H1 (cell line): ENCODE measurements around the gene GSK3B. TPM values are rescaled to one million over a fixed set of nuclear protein-coding genes. Genes with fewer than 3 reads are reported as not detected.

Source experiments
- CTCF ChIA-PET: fragments of 300-600 bp; sonication (Branson Sonifier 250); formaldehyde crosslinking; loops from one replicate; lab custom pipeline; 2021; ENCODE audit not compliant: partially characterized antibody; lab: Charles Lee
- POLR2A ChIA-PET: fragments of 300-600 bp; sonication (Branson Sonifier 250); formaldehyde crosslinking; loops from one replicate; lab custom pipeline; 2021; ENCODE audit warnings: inconsistent platforms; ENCODE audit not compliant: partially characterized antibody; lab: Charles Lee
- DNase-seq, 2 experiments: peaks; one replicate each; pipeline versions ENCODE4 v3.0.0 to v3.0.0-alpha.2; 2010 to 2022; ENCODE audit warnings: low spot score in 2 of 2, low read depth in 1 of 2, mixed read lengths in 1 of 2
- FAIRE-seq: peaks from 2 replicates; lab custom pipeline; 2011; peaks lifted over from hg19 to GRCh38; lab: Jason Lieb, UNC
- H2AFZ ChIP-seq: 2 replicates; pipeline ENCODE4 v1.8.1; 2012; ENCODE audit warnings: low read length, inconsistent platforms
- H2AK5ac ChIP-seq: 2 replicates; pipeline ENCODE4 v1.6.1; 2013; ENCODE audit warnings: low read depth, low read length
- H2BK120ac ChIP-seq: replicated peaks from 2 replicates; pipeline ENCODE3; 2013; ENCODE audit warnings: low read depth, low read length, inconsistent platforms
- H2BK12ac ChIP-seq: 2 replicates; pipeline ENCODE4 v1.6.1; 2013; ENCODE audit warnings: low read depth, low read length
- H2BK15ac ChIP-seq: 2 replicates; pipeline ENCODE4 v1.6.1; 2013; ENCODE audit warnings: low read length
- H2BK20ac ChIP-seq: 2 replicates; pipeline ENCODE4 v1.6.1; 2013; ENCODE audit warnings: low read length
- H2BK5ac ChIP-seq: 2 replicates; pipeline ENCODE4 v1.6.1; 2013; ENCODE audit warnings: low read depth, low read length
- H3K14ac ChIP-seq: 2 replicates; pipeline ENCODE4 v1.6.1; 2013; ENCODE audit warnings: inconsistent platforms; ENCODE audit not compliant: insufficient read length
- H3K18ac ChIP-seq: 2 replicates; pipeline ENCODE4 v1.6.1; 2013; ENCODE audit warnings: low read length; ENCODE audit errors: extremely low read depth
- H3K23ac ChIP-seq: 2 replicates; pipeline ENCODE4 v1.6.1; 2013; ENCODE audit warnings: inconsistent platforms; ENCODE audit not compliant: insufficient read length
- H3K23me2 ChIP-seq: 2 replicates; pipeline ENCODE4 v1.6.1; 2013; ENCODE audit warnings: low read depth, low read length
- H3K27ac ChIP-seq: 2 replicates; pipeline ENCODE4 v1.6.1; 2011; ENCODE audit warnings: low read depth, low read length, inconsistent platforms
- H3K27me3 ChIP-seq, 4 experiments: replicated peaks in 1 of 4; 1 replicate in 1 of 4; 2 replicates in 3 of 4; pipeline versions ENCODE4 v1.6.1 to v1.8.1; 2011 to 2013; ENCODE audit warnings: low read length in 3 of 4, mild to moderate bottlenecking in 3 of 4, inconsistent platforms in 2 of 4, mixed read lengths in 2 of 4, moderate library complexity in 1 of 4; ENCODE audit not compliant: control insufficient read depth in 3 of 4, insufficient read depth in 3 of 4; ENCODE audit errors: extremely low read depth in 1 of 4
- H3K36me3 ChIP-seq, 4 experiments: 2 replicates each; pipeline versions ENCODE4 v1.6.1 to v1.8.1; 2011 to 2013; ENCODE audit warnings: mild to moderate bottlenecking in 4 of 4, low read length in 3 of 4, moderate library complexity in 2 of 4, control low read depth in 1 of 4, inconsistent platforms in 1 of 4; ENCODE audit not compliant: insufficient read depth in 4 of 4, control insufficient read depth in 2 of 4
- H3K4ac ChIP-seq: replicated peaks from 2 replicates; pipeline ENCODE3; 2013; ENCODE audit warnings: low read length, low read depth, mixed read lengths, inconsistent platforms; ENCODE audit not compliant: insufficient read length
- H3K4me1 ChIP-seq, 4 experiments: replicated peaks in 1 of 4; 1 replicate in 1 of 4; 2 replicates in 3 of 4; pipeline versions ENCODE4 v1.6.1 to v1.8.1; 2011 to 2013; ENCODE audit warnings: low read length in 3 of 4, inconsistent platforms in 2 of 4, mixed read lengths in 1 of 4; ENCODE audit not compliant: insufficient read depth in 4 of 4, control insufficient read depth in 3 of 4
- H3K4me2 ChIP-seq, 2 experiments: 2 replicates each; pipeline versions ENCODE4 v1.6.1 to v1.8.1; 2011 to 2013; ENCODE audit warnings: low read depth in 2 of 2, low read length in 2 of 2, control low read depth in 1 of 2, inconsistent platforms in 1 of 2, mild to moderate bottlenecking in 1 of 2; ENCODE audit not compliant: insufficient read depth in 1 of 2
- H3K4me3 ChIP-seq, 4 experiments: fragments of 200-600, 300-600 bp in 1 of 4; sonication (generic), shearing (Covaris generic), sonication (Bioruptor Twin) in 1 of 4; 2 replicates each; pipeline versions ENCODE4 v1.5.1 to v1.8.1; 2011 to 2016; ENCODE audit warnings: low read length in 4 of 4, low read depth in 3 of 4, control low read depth in 2 of 4, inconsistent platforms in 2 of 4, mild to moderate bottlenecking in 2 of 4, mixed read lengths in 1 of 4, moderate library complexity in 1 of 4; ENCODE audit not compliant: insufficient read depth in 2 of 4; ENCODE audit errors: extremely low read depth in 1 of 4
- H3K56ac ChIP-seq: replicated peaks from 2 replicates; pipeline ENCODE3; 2013; ENCODE audit warnings: low read depth, mild to moderate bottlenecking, mixed read lengths, low read length, inconsistent platforms; ENCODE audit not compliant: insufficient read length
- H3K79me1 ChIP-seq: 2 replicates; pipeline ENCODE4 v1.6.1; 2013; ENCODE audit warnings: low read depth, low read length, control low read depth
- H3K79me2 ChIP-seq, 2 experiments: 2 replicates each; pipeline versions ENCODE4 v1.6.1 to v1.8.1; 2012 to 2013; ENCODE audit warnings: low read length in 2 of 2, mild to moderate bottlenecking in 2 of 2, inconsistent platforms in 1 of 2; ENCODE audit not compliant: insufficient read depth in 2 of 2, control insufficient read depth in 1 of 2
- H3K9ac ChIP-seq, 4 experiments: replicated peaks in 1 of 4; 1 replicate in 1 of 4; 2 replicates in 3 of 4; pipeline versions ENCODE4 v1.6.1 to v1.8.1; 2011 to 2013; ENCODE audit warnings: low read depth in 3 of 4, low read length in 3 of 4, control low read depth in 2 of 4, mild to moderate bottlenecking in 2 of 4, moderate library complexity in 2 of 4, inconsistent platforms in 1 of 4; ENCODE audit errors: extremely low read depth in 1 of 4
- H3K9me3 ChIP-seq, 2 experiments: 2 replicates each; pipeline versions ENCODE4 v1.6.1 to v1.8.1; 2012 to 2013; ENCODE audit warnings: mild to moderate bottlenecking in 2 of 2, moderate library complexity in 2 of 2, control low read depth in 1 of 2, inconsistent platforms in 1 of 2, low read depth in 1 of 2, low read length in 1 of 2, mixed read lengths in 1 of 2; ENCODE audit not compliant: insufficient read depth in 2 of 2
- H4K20me1 ChIP-seq, 2 experiments: replicated peaks in 1 of 2; 2 replicates each; pipeline versions ENCODE3 to v1.8.1; 2011 to 2013; ENCODE audit warnings: inconsistent platforms in 2 of 2, low read length in 2 of 2, mild to moderate bottlenecking in 1 of 2; ENCODE audit not compliant: insufficient read depth in 2 of 2, control insufficient read depth in 1 of 2
- H4K5ac ChIP-seq: 2 replicates; pipeline ENCODE4 v1.6.1; 2013; ENCODE audit warnings: low read length, low read depth, mixed read lengths, inconsistent platforms; ENCODE audit not compliant: insufficient read length
- H4K8ac ChIP-seq: 2 replicates; pipeline ENCODE4 v1.8.0; 2013; ENCODE audit warnings: mild to moderate bottlenecking, moderate library complexity, low read length, inconsistent platforms; ENCODE audit not compliant: insufficient read depth; ENCODE audit errors: extremely low read depth
- H4K91ac ChIP-seq: replicated peaks from 2 replicates; pipeline ENCODE3; 2013; ENCODE audit warnings: low read length, mixed read lengths, inconsistent platforms; ENCODE audit not compliant: insufficient read length
- CEBPB ChIP-seq: IDR thresholded peaks from 2 replicates; pipeline ENCODE4 v1.6.1; 2012; ENCODE audit warnings: low read depth, low read length
- GTF2F1 ChIP-seq: IDR thresholded peaks from 2 replicates; pipeline ENCODE4 v1.6.1; 2012; ENCODE audit warnings: low read depth, low read length, improper control_type of control experiment, borderline replicate concordance
- HDAC2 ChIP-seq, 2 experiments: fragments of 300-600 bp in 1 of 2; sonication (generic) in 1 of 2; IDR thresholded peaks; 2 replicates each; pipeline ENCODE4 v1.6.1; 2011 to 2012; ENCODE audit warnings: low read depth in 2 of 2, low read length in 2 of 2, mild to moderate bottlenecking in 2 of 2, moderate library complexity in 2 of 2, borderline replicate concordance in 1 of 2, inconsistent platforms in 1 of 2
- HDAC6 ChIP-seq: IDR thresholded peaks from one replicate; pipeline ENCODE4 v1.7.1; 2012; ENCODE audit warnings: low read depth, mild to moderate bottlenecking, inconsistent platforms, low read length, moderate library complexity
- NRF1 ChIP-seq: IDR thresholded peaks from 2 replicates; pipeline ENCODE4 v1.6.1; 2011; ENCODE audit warnings: mild to moderate bottlenecking, low read depth, low read length, improper control_type of control experiment
- PHF8 ChIP-seq: fragments of 200-600 bp; sonication (generic); conservative IDR thresholded peaks from 2 replicates; pipeline ENCODE4 v1.7.1; 2012; ENCODE audit warnings: low read depth, mild to moderate bottlenecking, inconsistent platforms, low read length, moderate library complexity
- SP2 ChIP-seq: IDR thresholded peaks from 2 replicates; pipeline ENCODE4 v1.6.1; 2012; ENCODE audit warnings: mild to moderate bottlenecking, low read length, inconsistent platforms
- TCF12 ChIP-seq: IDR thresholded peaks from 2 replicates; pipeline ENCODE4 v1.6.1; 2011; ENCODE audit warnings: low read depth, mild to moderate bottlenecking, low read length
- USF2 ChIP-seq: IDR thresholded peaks from 2 replicates; pipeline ENCODE4 v1.6.1; 2011; ENCODE audit warnings: low read length, improper control_type of control experiment
- WGBS, 2 experiments: shearing (Covaris generic) in 1 of 2; methylation state at CpG; one replicate each; pipeline versions ENCODE4 v1.1.6 to v1.1.7; 2013 to 2015; ENCODE audit warnings: low lambda C conversion rate in 2 of 2, mixed read lengths in 2 of 2, inconsistent platforms in 1 of 2, low coverage in 1 of 2, missing lambda C conversion rate in 1 of 2; ENCODE audit not compliant: insufficient replicate concordance in 2 of 2, insufficient coverage in 1 of 2, insufficient read length in 1 of 2; ENCODE audit errors: extremely low coverage in 1 of 2, missing lambda C conversion rate in 1 of 2; 5-methylcytosine and 5-hydroxymethylcytosine counted together
- polyA plus RNA-seq, 7 experiments: library from polyadenylated mRNA; depleted of rRNA in 3 of 7; stranded (reverse) in 5 of 7; unstranded in 2 of 7; fragments of >200 nt in 5 of 7; fragments of 200-250 nt in 2 of 7; gene quantifications; 1 replicate in 5 of 7; 2 replicates in 1 of 7; 4 replicates in 1 of 7; pipeline versions ENCODE4 v1.2.1 to v1.2.3, GENCODE V29; 2011 to 2013; ENCODE audit warnings: missing spikeins in 2 of 7, mixed read lengths in 2 of 7
- total RNA-seq: library from RNA; stranded (reverse); fragmentation: NEBNext Ultra II Directional; extraction: Animal tissue kit (Norgen Biotek cat#: 25700); gene quantifications from 2 replicates; pipeline ENCODE4 v1.2.1, GENCODE V29; 2021

The GSK3B gene
- total and polyA plus RNA-seq, 2 of the 8 experiments (the other 6 are each of a cell fraction or from before 2014, with no cell fraction given), result 24.2 to 50.7 TPM

- DNase-seq (no peak), FAIRE-seq (no peak)
- Histone ChIP-seq H3K9ac (no peak overlapping the region), H4K5ac (no peak overlapping the region), H2BK12ac (no peak overlapping the region), H2BK120ac (no peak overlapping the region), H3K4me2 (no peak overlapping the region), H3K9me3 (no peaks in the 10 kb centered on the region), H3K36me3 (peaks cover 0 to 17% (median 0%) of the 10 kb centered on the region in 4 experiments; a peak in 2 of 8 replicates), H3K56ac (no peak overlapping the region), H3K79me2 (peaks cover 0 to 19% of the 10 kb centered on the region in 2 experiments; a peak in 2 of 4 replicates), H4K8ac (no peak overlapping the region), H4K20me1 (no peaks in the 10 kb centered on the region), H3K79me1 (no peaks in the 10 kb centered on the region; the same call in 1 of the 2 replicates), H3K27me3 (no peaks in the 10 kb centered on the region), H3K4ac (no peak overlapping the region), H3K18ac (no peak overlapping the region), H3K23ac (no peak overlapping the region), H3K14ac (no peak overlapping the region), H3K4me3 (no peak overlapping the region), H2AK5ac (no peak overlapping the region), H3K23me2 (no peaks in the 10 kb centered on the region), H2BK15ac (no peak overlapping the region), H2AFZ (no peak overlapping the region), H3K27ac (no peak overlapping the region), H4K91ac (no peak overlapping the region), H2BK5ac (no peak overlapping the region), H3K4me1 (no peaks in the 10 kb centered on the region), H2BK20ac (no peak overlapping the region)
- TF ChIP-seq GTF2F1 (no peak), SP2 (no peak), NRF1 (no peak), HDAC2 (IDR thresholded peaks at IDR 0.05; ENCODE audit: borderline replicate concordance in 1 of 2, low read depth in 2 of 2, low read length in 2 of 2) (no peak), CEBPB (no peak), PHF8 (no peak), USF2 (no peak), TCF12 (no peak), HDAC6 (no peak)
- ChIA-PET CTCF (interaction anchor here (1.0 kb wide), 1 partner anchor 211 kb away, joined by 3 read pairs; no protein-coding TSS in a partner anchor), POLR2A (interaction anchor here (0.8 to 1.3 kb wide), 3 partner anchors 8 to 63 kb away, joined by 3 read pairs; no protein-coding TSS in a partner anchor)
- 81% methylated on average over 7 of the region's 7 CpGs; no CpG with 5 or more reads in 1 of the 2 experiments for WGBS, 2 experiments
Observed at GRCh38 chr3:120103276-120103675, 9.0 kb upstream of the GSK3B start.
